Peyer's patch (tissue), 4 donors: ENCODE results near the gene CDK11A. TPM values are rescaled to one million over a fixed set of nuclear protein-coding genes. Genes with fewer than 3 reads are reported as not detected.
"Not testable (repeated sequence)": the region's sequence is repeated elsewhere in the genome, so short reads cannot be mapped to it uniquely, and the experiment has no call there.

Experiments used
- DNase-seq, 3 donors: peaks; one replicate each; pipeline ENCODE4 v3.0.0-alpha.2; 2017 to 2019
- H3K27ac ChIP-seq, 4 donors: fragments of 200-600 bp; sonication (generic); one replicate each; pipeline ENCODE4 v1.5.1; 2016 to 2019
- H3K27me3 ChIP-seq, 2 donors: fragments of 200-600 bp; sonication (generic); one replicate each; pipeline ENCODE4 v1.5.1; 2019
- H3K36me3 ChIP-seq, 3 donors: fragments of 200-600 bp; sonication (generic); one replicate each; pipeline ENCODE4 v1.5.1; 2016 to 2019
- H3K4me1 ChIP-seq, 4 donors: fragments of 200-600 bp; sonication (generic); one replicate each; pipeline ENCODE4 v1.5.1; 2016 to 2019
- H3K4me3 ChIP-seq, 4 donors: fragments of 200-600 bp; sonication (generic); 1 replicate in 3 of 4; 2 replicates in 1 of 4; pipeline ENCODE4 v1.5.1; 2016 to 2019; ENCODE audit warnings: mild to moderate bottlenecking in 1 of 4
- H3K9me3 ChIP-seq, 4 donors: fragments of 200-600 bp; sonication (generic); one replicate each; pipeline ENCODE4 v1.5.1; 2016 to 2019; ENCODE audit warnings: mild to moderate bottlenecking in 1 of 4
- CTCF ChIP-seq, 6 experiments: fragments of 450-650 bp in 4 of 6; fragments of 200-600 bp in 2 of 6; sonication (generic) in 1 of 6; IDR thresholded peaks; one replicate each; pipeline ENCODE4 v1.5.1; 2017 to 2019; ENCODE audit warnings: antibody characterized with exemption in 6 of 6, mild to moderate bottlenecking in 3 of 6, moderate library complexity in 1 of 6
- POLR2A ChIP-seq, 2 donors: fragments of 450-650 bp; IDR thresholded peaks; one replicate each; pipeline ENCODE4 v1.5.1; 2017; ENCODE audit warnings: antibody characterized with exemption in 2 of 2, mild to moderate bottlenecking in 2 of 2, moderate library complexity in 2 of 2
- total RNA-seq, 4 donors: library from RNA; depleted of rRNA; stranded (reverse); fragments of >200 nt; gene quantifications; one replicate each; pipeline ENCODE4 v1.1.0, GENCODE V29; 2016

CDK11A gene
- total RNA-seq, 4 donors from 2014 or later, result 129 to 269 (median 199) TPM

DNA sequence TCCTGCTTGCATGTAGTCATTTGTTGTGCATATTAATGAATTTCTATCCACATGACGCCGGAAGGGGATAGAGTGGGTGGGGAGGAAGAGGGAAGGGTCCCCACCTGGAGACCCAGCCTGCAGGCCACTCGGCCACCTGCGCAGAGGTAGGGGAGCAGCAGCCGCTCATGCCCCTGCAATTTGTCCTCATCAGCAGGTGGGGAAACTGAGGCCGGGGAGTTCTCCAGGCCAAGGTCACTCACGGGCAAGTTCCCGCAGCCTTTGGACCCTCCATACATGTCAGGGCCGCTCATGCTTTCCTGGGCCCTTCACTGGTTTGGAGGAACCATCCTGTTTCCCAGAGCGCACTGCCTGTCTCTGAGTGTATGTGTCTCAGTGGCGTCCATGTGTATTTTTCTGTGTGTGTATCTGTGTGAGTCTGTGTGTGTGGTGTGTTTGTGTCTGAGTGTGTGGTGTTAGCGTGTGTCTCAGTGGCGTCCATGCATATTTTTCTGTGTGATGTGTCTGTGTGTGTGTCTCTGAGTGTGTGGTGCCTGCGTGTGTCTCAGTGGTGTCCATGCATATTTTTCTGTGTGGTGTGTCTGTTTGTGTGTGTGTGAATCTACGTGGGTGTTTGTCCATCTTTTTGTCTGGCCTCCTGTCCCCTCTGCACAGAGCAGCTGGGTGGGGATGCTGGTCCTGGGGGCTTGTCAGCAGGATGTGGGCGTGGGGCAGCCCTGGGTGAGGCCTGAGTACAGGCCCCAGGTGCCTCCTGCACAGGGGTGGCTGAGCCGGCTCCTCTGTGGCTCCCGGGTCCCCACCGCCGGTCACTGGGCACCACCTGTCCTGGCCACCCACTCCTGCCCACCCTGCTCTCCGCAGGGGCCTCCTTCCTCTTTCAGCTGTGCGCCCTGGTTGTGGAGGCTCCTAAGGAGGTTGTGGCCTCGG, 27.5 kb downstream of the CDK11A start:
- H3K9me3 ChIP-seq, H3K27ac ChIP-seq, H3K4me1 ChIP-seq, H3K36me3 ChIP-seq, H3K27me3 ChIP-seq, H3K4me3 ChIP-seq: not testable (repeated sequence)
- DNase-seq, result peak in 2 of 3 donors; percentile 24 to 28

GRCh38 chr1:1692714-1693647, 31.2 kb downstream of the CDK11A start, which contains the start of gene SLC35E2B:
TSS of gene SLC35E2B (minus strand) at chr1:1692795. CDS start at chr1:1676699, 16,096 bp downstream.
- TF ChIP-seq POLR2A (IDR thresholded peaks at IDR 0.05) (peak in 1 of 2 donors; percentile 32), CTCF (IDR thresholded peaks at IDR 0.05) (peak in 3 of 6 experiments; percentile 21 to 55 (median 24))

GRCh38 chr1:1692324-1692713, 31.8 kb downstream of the CDK11A start:
- not testable (repeated sequence) for H3K4me1 ChIP-seq, H3K36me3 ChIP-seq, H3K27me3 ChIP-seq, H3K9me3 ChIP-seq
- Histone ChIP-seq H3K4me3 (peak overlapping the region; percentile 58 to 79 (median 64)), H3K27ac (peak overlapping the region; percentile 87 to 95 (median 91))
- peak; percentile 72 to 82 (median 77) for DNase-seq

More at GRCh38 chr1:1692714-1693647, 31.2 kb downstream of the CDK11A start, which contains the start of gene SLC35E2B:
- not testable (repeated sequence) for H3K27me3 ChIP-seq, H3K36me3 ChIP-seq, H3K4me1 ChIP-seq, H3K9me3 ChIP-seq
- peak within 1 kb of the TSS; percentile 58 to 79 (median 64) for H3K4me3 ChIP-seq
- DNase-seq, result peak; percentile 92 to 95 (median 94)
- H3K27ac ChIP-seq, result peak within 1 kb of the TSS; percentile 87 to 95 (median 91)

DNA sequence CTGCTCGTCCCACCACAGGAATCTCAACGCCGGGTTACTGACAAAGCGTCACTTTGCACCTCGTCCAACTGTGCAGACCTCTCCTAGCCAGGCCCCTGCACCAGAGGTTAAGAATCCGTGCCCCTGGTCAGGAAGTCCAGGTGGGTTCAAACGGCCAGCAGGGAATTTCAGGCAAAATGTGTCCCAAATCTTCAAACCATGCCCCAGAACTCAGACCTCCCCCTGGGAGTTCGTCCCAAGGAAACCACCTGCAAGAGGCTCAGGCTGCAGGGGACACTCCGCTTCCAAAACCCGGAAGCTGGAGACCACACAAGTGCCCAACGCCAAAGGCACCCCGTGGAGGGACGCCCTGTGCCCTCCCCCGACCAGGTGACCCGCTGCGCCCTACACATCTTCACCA, 32.7 kb downstream of the CDK11A start:
- peak overlapping the region in 1 of 4 donors; percentile 60 for H3K27ac ChIP-seq
- DNase-seq, result peak in 1 of 3 donors; percentile 4

DNA sequence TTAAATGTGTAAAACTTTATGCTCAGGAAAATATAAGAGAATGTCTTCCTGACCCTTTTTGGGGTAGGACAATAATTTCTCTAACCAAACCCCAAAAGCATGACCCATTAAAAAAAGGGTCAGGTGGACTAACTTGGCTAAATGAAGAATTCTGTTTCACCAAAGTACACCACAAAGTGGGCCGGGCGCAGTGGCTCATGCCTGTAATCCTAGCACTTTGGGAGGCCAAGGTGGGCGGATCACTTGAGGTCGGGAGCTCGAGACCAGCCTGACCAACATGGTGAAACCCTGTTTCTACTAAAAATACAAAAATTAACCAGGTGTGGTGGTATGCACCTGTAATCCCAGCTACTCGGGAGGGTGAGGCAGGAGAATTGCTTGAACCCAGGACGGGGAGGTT, 34.6 kb downstream of the CDK11A start:
- peak in 2 of 3 donors; percentile 3 to 17 for DNase-seq
- not testable (repeated sequence) for H3K9me3 ChIP-seq, H3K27ac ChIP-seq, H3K27me3 ChIP-seq, H3K36me3 ChIP-seq, H3K4me3 ChIP-seq, H3K4me1 ChIP-seq

More for the DNA sequence above, 32.7 kb downstream of the CDK11A start:
- H3K9me3 ChIP-seq, H3K27me3 ChIP-seq, H3K4me1 ChIP-seq, H3K36me3 ChIP-seq: not testable (repeated sequence)
- peak overlapping the region in 3 of 4 donors; percentile 26 to 39 (median 38) for H3K4me3 ChIP-seq

DNA sequence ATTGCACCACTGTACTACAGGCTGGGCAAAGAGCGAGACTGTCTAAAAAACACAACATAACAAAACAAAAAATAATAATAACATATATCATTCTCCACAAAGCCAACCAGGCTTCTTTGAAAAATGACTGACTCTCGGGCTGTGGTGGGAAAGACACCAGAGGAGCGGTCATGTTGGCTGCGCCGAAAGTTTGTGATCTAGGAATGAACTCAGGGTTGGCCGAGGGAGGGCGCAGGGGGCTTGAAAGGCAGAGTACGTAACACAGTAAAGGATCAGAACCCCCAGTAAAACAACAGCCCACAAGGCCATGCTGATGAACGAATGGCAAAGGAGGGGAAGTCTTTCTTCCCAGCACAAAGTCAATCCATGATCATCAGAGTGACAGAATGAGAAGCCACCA, 36.3 kb downstream of the CDK11A start:
- TF ChIP-seq POLR2A (IDR thresholded peaks at IDR 0.05) (no peak), CTCF (IDR thresholded peaks at IDR 0.05) (no peak)
- Histone ChIP-seq H3K27me3 (no peaks in the 10 kb centered on the region), H3K4me1 (peaks cover 0 to 16% (median 1%) of the 10 kb centered on the region in 4 donors), H3K4me3 (no peak overlapping the region), H3K9me3 (no peaks in the 10 kb centered on the region), H3K27ac (no peak overlapping the region), H3K36me3 (peaks cover 0 to 3% (median 0%) of the 10 kb centered on the region in 3 donors)
- DNase-seq, result no peak

GRCh38 chr1:1684031-1684681, 40.0 kb downstream of the CDK11A start:
- DNase-seq, result no peak
- Histone ChIP-seq H3K27me3 (no peaks in the 10 kb centered on the region), H3K4me3 (no peak overlapping the region), H3K9me3 (no peaks in the 10 kb centered on the region), H3K27ac (peak overlapping the region in 3 of 4 donors; percentile 3 to 73 (median 45)), H3K4me1 (peaks cover under 1 to 41% (median 4%) of the 10 kb centered on the region in 4 donors), H3K36me3 (peaks cover 0 to 3% (median 0%) of the 10 kb centered on the region in 3 donors)
- no peak for TF ChIP-seq CTCF (IDR thresholded peaks at IDR 0.05)
- TF ChIP-seq POLR2A (IDR thresholded peaks at IDR 0.05), result no peak
